ENCODE measurements around the gene MEIS3.

MEIS3 gene

GRCh38 chr19:47358936-47359335 lies 60.4 kb downstream of the MEIS3 start:
- DNase-seq (ENCODE audit: low spot score), result no peak

- no peak for DNase-seq (ENCODE audit: low spot score)
Measured at GRCh38 chr19:47357788-47358680, 61.3 kb downstream of the MEIS3 start.

- DNase-seq (ENCODE audit: low spot score), result no peak
Measured at GRCh38 chr19:47356900-47357299, 62.4 kb downstream of the MEIS3 start.

- DNase-seq (ENCODE audit: low spot score), result no peak
Measured at GRCh38 chr19:47353307-47353712, 66.0 kb downstream of the MEIS3 start.

Data from AG08395 (cell line).